Suprapubic skin (tissue), 4 donors: Measurements from ENCODE around the gene NAA60. TPM values are rescaled to one million over a fixed set of nuclear protein-coding genes. Genes with fewer than 3 reads are reported as not detected.

ENCODE experiments used
- DNase-seq, 2 donors: peaks; one replicate each; pipeline ENCODE4 v3.0.0-alpha.2; 2019; ENCODE audit warnings: low spot score in 2 of 2
- H3K27ac ChIP-seq: fragments of 200-600 bp; sonication (generic); one replicate; pipeline ENCODE4 v1.5.1; 2019
- H3K27me3 ChIP-seq: fragments of 200-600 bp; sonication (generic); one replicate; pipeline ENCODE4 v1.5.1; 2019
- H3K36me3 ChIP-seq: fragments of 200-600 bp; sonication (generic); one replicate; pipeline ENCODE4 v1.5.1; 2019
- H3K4me1 ChIP-seq: fragments of 200-600 bp; sonication (generic); one replicate; pipeline ENCODE4 v1.5.1; 2019
- H3K4me3 ChIP-seq: fragments of 200-600 bp; sonication (generic); one replicate; pipeline ENCODE4 v1.5.1; 2019; ENCODE audit warnings: mild to moderate bottlenecking
- H3K9me3 ChIP-seq: fragments of 200-600 bp; sonication (generic); one replicate; pipeline ENCODE4 v1.5.1; 2019
- CTCF ChIP-seq, 2 donors: fragments of 200-600 bp in 1 of 2; fragments of 450-650 bp in 1 of 2; sonication (generic) in 1 of 2; IDR thresholded peaks; one replicate each; pipeline ENCODE4 v1.5.1; 2016 to 2019; ENCODE audit warnings: antibody characterized with exemption in 2 of 2, mild to moderate bottlenecking in 1 of 2, moderate library complexity in 1 of 2
- EP300 ChIP-seq: sonication (generic); formaldehyde crosslinking; IDR thresholded peaks from one replicate; pipeline ENCODE4 v1.6.1; 2017; ENCODE audit warnings: antibody characterized with exemption
- POLR2A ChIP-seq, 2 donors: fragments of 450-650 bp; IDR thresholded peaks; one replicate each; pipeline ENCODE4 v1.6.1; 2017; ENCODE audit warnings: antibody characterized with exemption in 2 of 2, mild to moderate bottlenecking in 2 of 2, moderate library complexity in 2 of 2
- POLR2AphosphoS5 ChIP-seq, 3 donors: sonication (generic); formaldehyde crosslinking; IDR thresholded peaks; one replicate each; pipeline ENCODE4 v1.6.1; 2017; ENCODE audit warnings: antibody characterized with exemption in 3 of 3
- WGBS: methylation state at CpG from one replicate; pipeline ENCODE4 v1.1.5; 2018; 5-methylcytosine and 5-hydroxymethylcytosine counted together
- total RNA-seq, 4 donors: library from RNA; depleted of rRNA; stranded (reverse); fragments of >200 nt; gene quantifications; one replicate each; pipeline ENCODE4 v1.1.0, GENCODE V29; 2016

Gene NAA60
- total RNA-seq, 4 donors from 2014 or later: 20.9 to 40.2 (median 26.4) TPM

GRCh38 chr16:3476409-3476808 is 32.9 kb downstream of the NAA60 start:
- no peaks in the 10 kb centered on the region for H3K9me3 ChIP-seq
- DNase-seq: no peak
- H3K27ac ChIP-seq: no peak overlapping the region
- WGBS: 93% methylated on average over 3 of the region's 3 CpGs
- peaks cover 36% of the 10 kb centered on the region for H3K36me3 ChIP-seq
- TF ChIP-seq CTCF (IDR thresholded peaks at IDR 0.05): no peak
- no peak for TF ChIP-seq POLR2A (IDR thresholded peaks at IDR 0.05)
- no peak for TF ChIP-seq POLR2AphosphoS5 (IDR thresholded peaks at IDR 0.05)
- TF ChIP-seq EP300: no peak
- H3K27me3 ChIP-seq: no peaks in the 10 kb centered on the region
- peaks cover 3% of the 10 kb centered on the region for H3K4me1 ChIP-seq
- no peak overlapping the region for H3K4me3 ChIP-seq

GRCh38 chr16:3478242-3478925 is 34.9 kb downstream of the NAA60 start:
- Histone ChIP-seq H3K4me1 (no peaks in the 10 kb centered on the region), H3K4me3 (no peak overlapping the region), H3K36me3 (peaks cover 56% of the 10 kb centered on the region), H3K9me3 (no peaks in the 10 kb centered on the region), H3K27me3 (no peaks in the 10 kb centered on the region), H3K27ac (no peak overlapping the region)
- DNase-seq: no peak
- 87% methylated on average over 11 of the region's 11 CpGs for WGBS
- TF ChIP-seq EP300: no peak
- no peak for TF ChIP-seq POLR2A (IDR thresholded peaks at IDR 0.05)
- TF ChIP-seq POLR2AphosphoS5 (IDR thresholded peaks at IDR 0.05): no peak
- no peak for TF ChIP-seq CTCF (IDR thresholded peaks at IDR 0.05)

GRCh38 chr16:3479654-3480216 is 36.3 kb downstream of the NAA60 start:
- H3K27ac ChIP-seq: no peak overlapping the region
- H3K4me1 ChIP-seq: no peaks in the 10 kb centered on the region
- 87% methylated on average over 12 of the region's 12 CpGs for WGBS

GRCh38 chr16:3480901-3481695 is 37.6 kb downstream of the NAA60 start:
- no peak for DNase-seq
- H3K4me3 ChIP-seq: no peak overlapping the region
- TF ChIP-seq POLR2A (IDR thresholded peaks at IDR 0.05) (no peak), CTCF (IDR thresholded peaks at IDR 0.05) (no peak), EP300 (no peak), POLR2AphosphoS5 (IDR thresholded peaks at IDR 0.05) (no peak)
- H3K9me3 ChIP-seq: no peaks in the 10 kb centered on the region
- H3K36me3 ChIP-seq: peaks cover 78% of the 10 kb centered on the region
- H3K4me1 ChIP-seq: no peaks in the 10 kb centered on the region
- no peaks in the 10 kb centered on the region for H3K27me3 ChIP-seq
- 76% methylated on average over 18 of the region's 18 CpGs for WGBS
- no peak overlapping the region for H3K27ac ChIP-seq

More at GRCh38 chr16:3479654-3480216, 36.3 kb downstream of the NAA60 start:
- Histone ChIP-seq H3K4me3 (no peak overlapping the region), H3K9me3 (no peaks in the 10 kb centered on the region), H3K27me3 (no peaks in the 10 kb centered on the region), H3K36me3 (peaks cover 69% of the 10 kb centered on the region)
- TF ChIP-seq POLR2AphosphoS5 (IDR thresholded peaks at IDR 0.05) (no peak), CTCF (IDR thresholded peaks at IDR 0.05) (no peak), EP300 (no peak), POLR2A (IDR thresholded peaks at IDR 0.05) (no peak)
- no peak for DNase-seq
